Mesendoderm (in vitro differentiated cells): ENCODE results near the gene ZNF783.
"Not testable (repeated sequence)": the region's sequence is repeated elsewhere in the genome, so short reads cannot be mapped to it uniquely, and the experiment has no call there.

Experiments used
- DNase-seq: peaks from one replicate; pipeline ENCODE4 v3.0.0; 2013
- H2AK5ac ChIP-seq: 2 replicates; pipeline ENCODE4 v1.6.1; 2013; ENCODE audit warnings: low read length, inconsistent platforms
- H2BK120ac ChIP-seq: 2 replicates; pipeline ENCODE4 v1.6.1; 2013; ENCODE audit warnings: low read depth, mild to moderate bottlenecking, low read length, moderate library complexity, mixed read lengths
- H2BK15ac ChIP-seq: replicated peaks from 2 replicates; pipeline ENCODE4 v1.6.1; 2013; ENCODE audit warnings: low read depth, mild to moderate bottlenecking, moderate library complexity
- H2BK5ac ChIP-seq: 2 replicates; pipeline ENCODE4 v1.6.1; 2013; ENCODE audit warnings: low read length, inconsistent platforms
- H3K18ac ChIP-seq: 2 replicates; pipeline ENCODE4 v1.6.1; 2013; ENCODE audit warnings: mild to moderate bottlenecking, low read length, mixed read lengths
- H3K23ac ChIP-seq: one replicate; pipeline ENCODE4 v1.6.1; 2013; ENCODE audit warnings: low read length
- H3K27ac ChIP-seq: 2 replicates; pipeline ENCODE4 v1.5.1; 2013; ENCODE audit warnings: low read depth, mild to moderate bottlenecking, inconsistent platforms, low read length, moderate library complexity
- H3K27me3 ChIP-seq: 2 replicates; pipeline ENCODE4 v1.6.1; 2013; ENCODE audit warnings: low read length, control low read depth, mild to moderate bottlenecking, inconsistent platforms; ENCODE audit not compliant: insufficient read depth, poor library complexity
- H3K36me3 ChIP-seq: 2 replicates; pipeline ENCODE4 v1.6.1; 2013; ENCODE audit warnings: low read length, inconsistent platforms; ENCODE audit not compliant: control insufficient read depth, insufficient read depth
- H3K4ac ChIP-seq: one replicate; pipeline ENCODE4 v1.6.1; 2013; ENCODE audit warnings: low read depth, mild to moderate bottlenecking, low read length, moderate library complexity
- H3K4me1 ChIP-seq: 2 replicates; pipeline ENCODE4 v1.6.1; 2013; ENCODE audit warnings: low read depth, low read length, inconsistent platforms; ENCODE audit not compliant: control insufficient read depth
- H3K4me2 ChIP-seq: 2 replicates; pipeline ENCODE4 v1.6.1; 2013; ENCODE audit warnings: low read length
- H3K4me3 ChIP-seq: 2 replicates; pipeline ENCODE4 v1.5.1; 2013; ENCODE audit warnings: mild to moderate bottlenecking, low read length
- H3K56ac ChIP-seq: one replicate; pipeline ENCODE4 v1.6.1; 2013; ENCODE audit warnings: low read length
- H3K79me1 ChIP-seq: 2 replicates; pipeline ENCODE4 v1.6.1; 2013; ENCODE audit warnings: low read length, inconsistent platforms
- H3K79me2 ChIP-seq: 2 replicates; pipeline ENCODE4 v1.6.1; 2013; ENCODE audit warnings: mild to moderate bottlenecking, low read length; ENCODE audit not compliant: control insufficient read depth, insufficient read depth
- H3K9ac ChIP-seq: 2 replicates; pipeline ENCODE4 v1.6.1; 2013; ENCODE audit warnings: low read length, inconsistent platforms
- H4K5ac ChIP-seq: one replicate; pipeline ENCODE4 v1.6.1; 2013; ENCODE audit warnings: low read length
- H4K8ac ChIP-seq: one replicate; pipeline ENCODE4 v1.6.1; 2013; ENCODE audit warnings: low read depth, mild to moderate bottlenecking, control low read depth, low read length, moderate library complexity
- WGBS: extraction: QIAGEN DNeasy Blood & Tissue Kit; methylation state at CpG from one replicate; pipeline ENCODE4 v1.1.7; 2013; ENCODE audit warnings: low lambda C conversion rate, missing lambda C conversion rate; ENCODE audit not compliant: insufficient coverage; ENCODE audit errors: extremely low coverage; 5-methylcytosine and 5-hydroxymethylcytosine counted together

Gene ZNF783

GRCh38 chr7:149329265-149329664 lies 67.3 kb downstream of the ZNF783 start:
- no peak overlapping the region for H3K4me3 ChIP-seq
- H3K79me1 ChIP-seq = no peaks in the 10 kb centered on the region
- H2BK5ac ChIP-seq = no peak overlapping the region
- no peak overlapping the region for H4K8ac ChIP-seq
- no peak for DNase-seq
- H3K27ac ChIP-seq = no peak overlapping the region
- H3K4me2 ChIP-seq = no peak overlapping the region
- no peaks in the 10 kb centered on the region for H3K27me3 ChIP-seq
- H3K9ac ChIP-seq = no peak overlapping the region
- no peak overlapping the region for H2BK15ac ChIP-seq
- H3K79me2 ChIP-seq = no peaks in the 10 kb centered on the region
- no peaks in the 10 kb centered on the region for H3K4me1 ChIP-seq
- H4K5ac ChIP-seq = no peak overlapping the region
- H3K36me3 ChIP-seq = no peaks in the 10 kb centered on the region
- H2AK5ac ChIP-seq = no peak overlapping the region
- no peak overlapping the region for H3K4ac ChIP-seq
- no peak overlapping the region for H3K23ac ChIP-seq
- no peak overlapping the region for H2BK120ac ChIP-seq
- H3K56ac ChIP-seq = no peak overlapping the region
- H3K18ac ChIP-seq = no peak overlapping the region
- no CpG with 5 or more reads among the region's 3 CpGs for WGBS

GRCh38 chr7:149329766-149330334 lies 67.9 kb downstream of the ZNF783 start:
- H3K79me2 ChIP-seq = no peaks in the 10 kb centered on the region
- WGBS = no CpG with 5 or more reads among the region's 3 CpGs
- no peak overlapping the region for H3K4me3 ChIP-seq
- no peak overlapping the region for H3K56ac ChIP-seq
- H3K27ac ChIP-seq = no peak overlapping the region
- no peaks in the 10 kb centered on the region for H3K27me3 ChIP-seq
- no peak overlapping the region for H2AK5ac ChIP-seq
- no peak overlapping the region for H3K23ac ChIP-seq
- no peaks in the 10 kb centered on the region for H3K36me3 ChIP-seq
- H2BK15ac ChIP-seq = no peak overlapping the region
- no peak overlapping the region for H3K9ac ChIP-seq
- no peaks in the 10 kb centered on the region for H3K79me1 ChIP-seq
- H3K4me2 ChIP-seq = no peak overlapping the region
- DNase-seq = no peak
- no peak overlapping the region for H3K18ac ChIP-seq
- no peak overlapping the region for H2BK120ac ChIP-seq
- no peaks in the 10 kb centered on the region for H3K4me1 ChIP-seq
- no peak overlapping the region for H4K5ac ChIP-seq
- H3K4ac ChIP-seq = no peak overlapping the region
- no peak overlapping the region for H4K8ac ChIP-seq
- H2BK5ac ChIP-seq = no peak overlapping the region

- no peak overlapping the region for H4K5ac ChIP-seq
- no peak overlapping the region for H3K23ac ChIP-seq
- DNase-seq = no peak
- no peaks in the 10 kb centered on the region for H3K27me3 ChIP-seq
- H2BK5ac ChIP-seq = no peak overlapping the region
- H3K36me3 ChIP-seq = no peaks in the 10 kb centered on the region
- H2AK5ac ChIP-seq = no peak overlapping the region
- no peak overlapping the region for H3K4ac ChIP-seq
- H3K27ac ChIP-seq = no peak overlapping the region
- no peak overlapping the region for H3K56ac ChIP-seq
- H3K4me2 ChIP-seq = no peak overlapping the region
- no peak overlapping the region for H4K8ac ChIP-seq
- no peak overlapping the region for H3K9ac ChIP-seq
- H2BK120ac ChIP-seq = no peak overlapping the region
- H3K79me1 ChIP-seq = no peaks in the 10 kb centered on the region
- WGBS = no CpG with 5 or more reads among the region's 2 CpGs
- H3K4me3 ChIP-seq = no peak overlapping the region
- H3K18ac ChIP-seq = no peak overlapping the region
- H2BK15ac ChIP-seq = no peak overlapping the region
- no peaks in the 10 kb centered on the region for H3K79me2 ChIP-seq
- H3K4me1 ChIP-seq = no peaks in the 10 kb centered on the region
Measured at GRCh38 chr7:149330914-149331567, 69.0 kb downstream of the ZNF783 start.

GRCh38 chr7:149332602-149333320 lies 70.8 kb downstream of the ZNF783 start:
- WGBS = no CpG with 5 or more reads among the region's 18 CpGs
- H3K27ac ChIP-seq = not testable (repeated sequence)

GRCh38 chr7:149333321-149333717 lies 71.3 kb downstream of the ZNF783 start:
- no peak overlapping the region for H3K9ac ChIP-seq
- H4K5ac ChIP-seq = no peak overlapping the region
- H3K56ac ChIP-seq = no peak overlapping the region
- no peaks in the 10 kb centered on the region for H3K79me1 ChIP-seq
- H3K4ac ChIP-seq = no peak overlapping the region
- no peak overlapping the region for H4K8ac ChIP-seq
- no peak overlapping the region for H3K4me3 ChIP-seq
- no peaks in the 10 kb centered on the region for H3K4me1 ChIP-seq
- no peak overlapping the region for H2BK5ac ChIP-seq
- H2BK120ac ChIP-seq = no peak overlapping the region
- no peak overlapping the region for H3K18ac ChIP-seq
- H2BK15ac ChIP-seq = no peak overlapping the region
- H2AK5ac ChIP-seq = no peak overlapping the region
- no peak overlapping the region for H3K23ac ChIP-seq
- DNase-seq = no peak
- no peak overlapping the region for H3K27ac ChIP-seq
- no peaks in the 10 kb centered on the region for H3K79me2 ChIP-seq
- no peaks in the 10 kb centered on the region for H3K36me3 ChIP-seq
- H3K27me3 ChIP-seq = no peaks in the 10 kb centered on the region
- no peak overlapping the region for H3K4me2 ChIP-seq

More at GRCh38 chr7:149332602-149333320, 70.8 kb downstream of the ZNF783 start:
- H3K23ac ChIP-seq, H3K9ac ChIP-seq, H3K27me3 ChIP-seq, H2BK120ac ChIP-seq, H3K36me3 ChIP-seq, H3K4me1 ChIP-seq, H3K18ac ChIP-seq, H3K79me1 ChIP-seq, DNase-seq, H3K79me2 ChIP-seq, H3K4me3 ChIP-seq, H2BK5ac ChIP-seq, H2BK15ac ChIP-seq, H3K56ac ChIP-seq, H4K5ac ChIP-seq, H4K8ac ChIP-seq, H2AK5ac ChIP-seq, H3K4ac ChIP-seq, H3K4me2 ChIP-seq: not testable (repeated sequence)
